ENCODE results near the gene MCF2L. TPM values are rescaled to one million over a fixed set of nuclear protein-coding genes. Genes with fewer than 3 reads are reported as not detected.

The MCF2L gene
- polyA plus RNA-seq, 2 of the 4 experiments (the other 2 are of a cell fraction), result 0.36 to 0.92 TPM

DNA sequence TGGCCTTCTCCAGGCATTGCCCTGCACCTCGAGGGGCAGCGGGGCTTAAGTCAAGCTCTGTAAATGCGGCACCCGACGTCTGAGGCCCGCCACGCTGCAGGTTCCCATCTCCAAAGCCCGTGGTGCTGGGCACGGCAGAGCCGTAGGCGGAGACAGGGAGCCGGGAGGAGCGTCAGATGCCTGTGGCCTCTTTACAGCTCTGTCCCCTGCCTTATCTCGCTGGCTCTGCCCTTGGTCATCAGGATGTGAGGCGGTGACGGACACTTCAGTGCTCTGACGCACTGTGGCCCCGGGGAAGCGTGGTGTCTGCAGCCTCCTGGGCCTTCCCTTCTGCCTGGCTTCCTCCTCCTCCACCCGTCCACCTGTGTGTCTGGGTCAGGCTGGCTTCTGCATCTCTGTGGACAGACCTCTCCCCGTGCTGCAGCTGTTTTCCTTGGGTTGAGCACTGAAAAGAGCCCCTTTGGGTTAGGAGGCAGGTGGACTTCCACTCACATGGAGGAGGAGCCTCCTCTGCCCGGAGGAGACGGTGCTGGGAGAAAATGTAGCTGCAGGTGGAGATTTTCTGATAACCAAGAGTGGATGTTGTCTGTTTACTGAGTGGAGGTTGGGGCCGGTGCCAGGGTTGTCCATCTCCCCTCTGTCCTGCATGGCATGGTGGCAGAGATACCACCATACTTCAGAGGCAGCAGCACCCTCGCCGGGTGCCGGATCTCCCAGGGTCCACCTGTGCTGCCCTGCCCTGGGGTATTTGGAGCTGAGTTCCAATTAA, 14.6 kb downstream of the MCF2L start:
- ATAC-seq, result no peak; a peak in 1 of 6 replicates
- TF ChIP-seq HOXB5 (CRISPR knock-in tag; IDR thresholded peaks at IDR 0.05) (no peak), GATA3 (IDR thresholded peaks at IDR 0.05; ENCODE audit: borderline replicate concordance) (no peak), ZSCAN20 (CRISPR knock-in tag; IDR thresholded peaks at IDR 0.05) (no peak), JUN (IDR thresholded peaks at IDR 0.05) (no peak), BHLHE40 (IDR thresholded peaks at IDR 0.05; ENCODE audit: low read depth, low read length) (no peak), EP300 (IDR thresholded peaks at IDR 0.05) (no peak), RFX5 (IDR thresholded peaks at IDR 0.05) (no peak), RAD21 (conservative IDR thresholded peaks at IDR 0.05 in 1 of 2, IDR thresholded peaks at IDR 0.05 in 1 of 2) (no peak), PHF8 (IDR thresholded peaks at IDR 0.05; ENCODE audit: borderline replicate concordance, low read depth) (no peak), NR3C1 (IDR thresholded peaks at IDR 0.05) (no peak), HDAC2 (IDR thresholded peaks at IDR 0.05) (no peak)
- TF ChIP-seq, protein P1, sequence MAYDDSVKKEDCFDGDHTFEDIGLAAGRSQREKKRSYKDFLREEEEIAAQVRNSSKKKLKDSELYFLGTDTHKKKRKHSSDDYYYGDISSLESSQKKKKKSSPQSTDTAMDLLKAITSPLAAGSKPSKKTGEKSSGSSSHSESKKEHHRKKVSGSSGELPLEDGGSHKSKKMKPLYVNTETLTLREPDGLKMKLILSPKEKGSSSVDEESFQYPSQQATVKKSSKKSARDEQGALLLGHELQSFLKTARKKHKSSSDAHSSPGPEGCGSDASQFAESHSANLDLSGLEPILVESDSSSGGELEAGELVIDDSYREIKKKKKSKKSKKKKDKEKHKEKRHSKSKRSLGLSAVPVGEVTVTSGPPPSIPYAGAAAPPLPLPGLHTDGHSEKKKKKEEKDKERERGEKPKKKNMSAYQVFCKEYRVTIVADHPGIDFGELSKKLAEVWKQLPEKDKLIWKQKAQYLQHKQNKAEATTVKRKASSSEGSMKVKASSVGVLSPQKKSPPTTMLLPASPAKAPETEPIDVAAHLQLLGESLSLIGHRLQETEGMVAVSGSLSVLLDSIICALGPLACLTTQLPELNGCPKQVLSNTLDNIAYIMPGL (CRISPR knock-in tag; IDR thresholded peaks at IDR 0.05; ENCODE audit: borderline replicate concordance), result no peak
- TF ChIP-seq, protein P2, sequence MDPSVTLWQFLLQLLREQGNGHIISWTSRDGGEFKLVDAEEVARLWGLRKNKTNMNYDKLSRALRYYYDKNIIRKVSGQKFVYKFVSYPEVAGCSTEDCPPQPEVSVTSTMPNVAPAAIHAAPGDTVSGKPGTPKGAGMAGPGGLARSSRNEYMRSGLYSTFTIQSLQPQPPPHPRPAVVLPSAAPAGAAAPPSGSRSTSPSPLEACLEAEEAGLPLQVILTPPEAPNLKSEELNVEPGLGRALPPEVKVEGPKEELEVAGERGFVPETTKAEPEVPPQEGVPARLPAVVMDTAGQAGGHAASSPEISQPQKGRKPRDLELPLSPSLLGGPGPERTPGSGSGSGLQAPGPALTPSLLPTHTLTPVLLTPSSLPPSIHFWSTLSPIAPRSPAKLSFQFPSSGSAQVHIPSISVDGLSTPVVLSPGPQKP (IDR thresholded peaks at IDR 0.05; ENCODE audit: low read depth, low read length), result no peak
- ChIA-PET POLR2A (no interaction called here), CTCF (interaction anchor here (1.2 to 1.6 kb wide), 2 partner anchors 17 to 41 kb away, joined by 4 read pairs; no protein-coding TSS in a partner anchor)
- 56% methylated on average over 17 of the region's 27 CpGs for WGBS (ENCODE audit: missing lambda C conversion rate)
- DNase-seq (ENCODE audit: low read depth in 1 of 2, low spot score in 1 of 2), result no peak
- FAIRE-seq, result no peak
- Histone ChIP-seq H3K4me1 (no peaks in the 10 kb centered on the region), H3K27ac (no peak overlapping the region), H3K4me2 (no peak overlapping the region), H3K4me3 (no peak overlapping the region), H3K9me3 (no peaks in the 10 kb centered on the region)

DNA sequence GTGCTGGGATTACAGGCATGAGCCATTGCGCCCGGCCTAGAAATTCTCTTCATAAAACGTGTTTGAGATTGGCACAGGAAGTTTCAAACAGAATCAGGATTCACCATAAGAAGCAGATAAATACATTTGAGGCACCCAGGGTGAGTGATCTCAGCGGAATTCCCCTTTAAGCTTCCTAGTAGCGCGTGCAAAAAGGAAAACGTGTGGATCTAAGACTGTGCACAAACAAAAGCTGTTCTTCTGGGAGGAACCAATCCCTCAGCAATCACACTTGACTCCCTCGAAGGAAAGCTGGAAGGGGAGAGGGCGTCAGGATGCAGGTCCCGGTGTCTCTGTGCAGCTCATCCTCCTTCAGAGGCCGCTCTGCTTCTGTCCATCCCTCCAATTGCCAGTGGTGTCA, 15.5 kb downstream of the MCF2L start:
- no peak overlapping the region for H3K4me3 ChIP-seq
- ATAC-seq (no peak), DNase-seq (ENCODE audit: low read depth in 1 of 2, low spot score in 1 of 2) (no peak), FAIRE-seq (no peak)
- no peak overlapping the region for H3K4me2 ChIP-seq
- no peaks in the 10 kb centered on the region for H3K4me1 ChIP-seq
- 47% methylated on average over 9 of the region's 11 CpGs for WGBS (ENCODE audit: missing lambda C conversion rate)
- H3K9me3 ChIP-seq, result no peaks in the 10 kb centered on the region
- ChIA-PET CTCF (interaction anchor here (1.2 kb wide), 1 partner anchor 42 kb away, joined by 4 read pairs; no protein-coding TSS in a partner anchor), POLR2A (no interaction called here)
- TF ChIP-seq TP53 (CRISPR knock-in tag; IDR thresholded peaks at IDR 0.05) (no peak), ESRRA (IDR thresholded peaks at IDR 0.05; ENCODE audit: borderline replicate concordance, low read length) (no peak), KDM1A (IDR thresholded peaks at IDR 0.05; ENCODE audit: low read depth) (no peak), PHF8 (IDR thresholded peaks at IDR 0.05; ENCODE audit: borderline replicate concordance, low read depth) (no peak), EHMT2 (IDR thresholded peaks at IDR 0.05; ENCODE audit: low read depth) (no peak), EHF (CRISPR knock-in tag; IDR thresholded peaks at IDR 0.05) (no peak), GATA3 (IDR thresholded peaks at IDR 0.05; ENCODE audit: borderline replicate concordance) (no peak)
- TF ChIP-seq, protein P2 (IDR thresholded peaks at IDR 0.05; ENCODE audit: low read depth, low read length), result no peak
- TF ChIP-seq, protein P3, sequence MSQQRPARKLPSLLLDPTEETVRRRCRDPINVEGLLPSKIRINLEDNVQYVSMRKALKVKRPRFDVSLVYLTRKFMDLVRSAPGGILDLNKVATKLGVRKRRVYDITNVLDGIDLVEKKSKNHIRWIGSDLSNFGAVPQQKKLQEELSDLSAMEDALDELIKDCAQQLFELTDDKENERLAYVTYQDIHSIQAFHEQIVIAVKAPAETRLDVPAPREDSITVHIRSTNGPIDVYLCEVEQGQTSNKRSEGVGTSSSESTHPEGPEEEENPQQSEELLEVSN (IDR thresholded peaks at IDR 0.05; ENCODE audit: borderline replicate concordance, low read depth), result no peak
- TF ChIP-seq, protein P4, sequence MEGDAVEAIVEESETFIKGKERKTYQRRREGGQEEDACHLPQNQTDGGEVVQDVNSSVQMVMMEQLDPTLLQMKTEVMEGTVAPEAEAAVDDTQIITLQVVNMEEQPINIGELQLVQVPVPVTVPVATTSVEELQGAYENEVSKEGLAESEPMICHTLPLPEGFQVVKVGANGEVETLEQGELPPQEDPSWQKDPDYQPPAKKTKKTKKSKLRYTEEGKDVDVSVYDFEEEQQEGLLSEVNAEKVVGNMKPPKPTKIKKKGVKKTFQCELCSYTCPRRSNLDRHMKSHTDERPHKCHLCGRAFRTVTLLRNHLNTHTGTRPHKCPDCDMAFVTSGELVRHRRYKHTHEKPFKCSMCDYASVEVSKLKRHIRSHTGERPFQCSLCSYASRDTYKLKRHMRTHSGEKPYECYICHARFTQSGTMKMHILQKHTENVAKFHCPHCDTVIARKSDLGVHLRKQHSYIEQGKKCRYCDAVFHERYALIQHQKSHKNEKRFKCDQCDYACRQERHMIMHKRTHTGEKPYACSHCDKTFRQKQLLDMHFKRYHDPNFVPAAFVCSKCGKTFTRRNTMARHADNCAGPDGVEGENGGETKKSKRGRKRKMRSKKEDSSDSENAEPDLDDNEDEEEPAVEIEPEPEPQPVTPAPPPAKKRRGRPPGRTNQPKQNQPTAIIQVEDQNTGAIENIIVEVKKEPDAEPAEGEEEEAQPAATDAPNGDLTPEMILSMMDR (IDR thresholded peaks at IDR 0.05), result no peak
- no peak overlapping the region for H3K27ac ChIP-seq

All from A549 (cell line).